Ovary (tissue), 9 donors: ENCODE data around the gene BTBD8. TPM values are rescaled to one million over a fixed set of nuclear protein-coding genes. Genes with fewer than 3 reads are reported as not detected.

Experiments used
- DNase-seq, 5 donors: peaks; one replicate each; pipeline ENCODE4 v3.0.0-alpha.2; 2019 to 2020
- H3K27ac ChIP-seq, 2 donors: fragments of 200-600 bp; one replicate each; pipeline versions ENCODE4 v1.5.1 to v1.8.0; 2019 to 2022
- H3K27me3 ChIP-seq: fragments of 200-600 bp; one replicate; pipeline ENCODE4 v1.8.0; 2022
- H3K36me3 ChIP-seq: fragments of 200-600 bp; sonication (generic); one replicate; pipeline ENCODE4 v1.5.1; 2019
- H3K4me1 ChIP-seq: one replicate; pipeline ENCODE4 v1.8.1; 2013; ENCODE audit warnings: mild to moderate bottlenecking, moderate library complexity; ENCODE audit not compliant: insufficient read depth
- H3K4me3 ChIP-seq: fragments of 200-600 bp; sonication (generic); one replicate; pipeline ENCODE4 v1.5.1; 2017
- H3K9me3 ChIP-seq, 2 donors: fragments of 200-600 bp in 1 of 2; sonication (generic) in 1 of 2; one replicate each; pipeline versions ENCODE4 v1.5.1 to v1.8.1; 2013 to 2019; ENCODE audit warnings: mild to moderate bottlenecking in 1 of 2, moderate library complexity in 1 of 2
- CTCF ChIP-seq, 3 donors: fragments of 450-650 bp in 2 of 3; fragments of 200-600 bp in 1 of 3; IDR thresholded peaks; one replicate each; pipeline versions ENCODE4 v1.5.1 to v1.8.0; 2016 to 2022; ENCODE audit warnings: antibody characterized with exemption in 3 of 3, mild to moderate bottlenecking in 1 of 3
- EP300 ChIP-seq: sonication (generic); formaldehyde crosslinking; IDR thresholded peaks from one replicate; pipeline ENCODE4 v1.6.1; 2017; ENCODE audit warnings: antibody characterized with exemption
- POLR2A ChIP-seq: fragments of 450-650 bp; IDR thresholded peaks from one replicate; pipeline ENCODE4 v1.6.1; 2017; ENCODE audit warnings: antibody characterized with exemption, mild to moderate bottlenecking, moderate library complexity
- WGBS, 3 donors: extraction: QIAGEN DNeasy Blood & Tissue Kit in 1 of 3; methylation state at CpG; one replicate each; pipeline versions ENCODE4 v1.1.5 to v1.1.7; 2013 to 2017; 5-methylcytosine and 5-hydroxymethylcytosine counted together
- intact Hi-C, 4 donors: fragments of 100-400 bp; cut with DNase I; formaldehyde crosslinking; loops; one replicate each; pipeline versions ENCODE4 v1.11.0 to v1.15.1; 2022 to 2023
- polyA plus RNA-seq, 2 donors: library from polyadenylated mRNA; stranded (reverse); fragments of 200-250 nt in 1 of 2; fragments of 350-450 nt in 1 of 2; fragmentation: Illumina TruSeq in 1 of 2; extraction: RNeasy Lipid Tissue Mini Kit (QIAGEN cat#74804) in 1 of 2; gene quantifications; one replicate each; pipeline ENCODE4 v1.2.3, GENCODE V29; 2013 to 2014
- total RNA-seq, 7 donors: library from RNA; depleted of rRNA in 2 of 7; stranded (reverse); fragments of >200 nt in 2 of 7; fragmentation: NEBNext Ultra II Directional in 3 of 7; extraction: Animal tissue kit (Norgen Biotek cat#: 25700) in 3 of 7; gene quantifications; one replicate each; pipeline versions ENCODE4 v1.1.0 to v1.2.4, GENCODE V29; 2016 to 2023
- donor health status: DM: no; HTN: no; CAD: no; lungs with moderate emphysema.
- donor health status: DM: no; HTN: no; CAD: no.
- donor health status: Bipolar disorder and iron deficiency.
- donor health status: DM: yes; HTN: yes; CAD: no.
- donor health status: DM: no; HTN: no; CAD: no.
- donor health status: DM: yes; HTN: yes; CAD: no.

BTBD8 gene
- total and polyA plus RNA-seq, 9 donors = 2.0 to 7.7 (median 4.7) TPM

GRCh38 chr1:92228401-92228800 is 148.3 kb downstream of the BTBD8 start:
- TF ChIP-seq CTCF (IDR thresholded peaks at IDR 0.05) (no peak), EP300 (no peak)
- no peaks in the 10 kb centered on the region for H3K4me1 ChIP-seq
- H3K4me3 ChIP-seq = no peak overlapping the region
- no peaks in the 10 kb centered on the region for H3K9me3 ChIP-seq
- H3K27me3 ChIP-seq = no peaks in the 10 kb centered on the region
- WGBS, 3 donors = 51 to 67% (median 53%) methylated on average over 3 of the region's 3 CpGs
- no peak overlapping the region for H3K27ac ChIP-seq
- intact Hi-C loops = no loop called here
- H3K36me3 ChIP-seq = no peaks in the 10 kb centered on the region
- DNase-seq = no peak

DNA sequence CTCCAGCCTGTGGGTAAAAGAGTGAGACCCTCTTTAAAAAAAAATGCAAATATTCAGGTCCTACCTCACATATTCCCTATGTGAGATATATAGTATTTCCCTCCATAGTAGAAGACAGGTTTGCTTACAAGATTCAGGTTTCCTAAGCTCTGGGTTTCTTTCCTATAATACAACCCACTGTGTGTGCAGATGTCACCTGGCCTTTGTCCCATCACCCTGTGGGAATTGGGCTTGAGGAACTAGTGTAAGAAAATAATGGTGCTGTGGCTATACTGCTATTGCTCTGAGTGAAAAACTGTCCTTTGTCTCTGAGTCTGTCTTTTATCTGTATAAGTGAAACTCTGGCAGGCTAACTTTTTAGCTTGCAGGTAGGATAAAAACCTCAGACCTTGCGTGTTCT is 150.6 kb downstream of the BTBD8 start:
- intact Hi-C loops = no loop called here
- 81 to 94% (median 87%) methylated on average over 1 of the region's 1 CpG for WGBS, 3 donors
- H3K27ac ChIP-seq = no peak overlapping the region
- TF ChIP-seq CTCF (IDR thresholded peaks at IDR 0.05) (no peak), EP300 (no peak), POLR2A (no peak)
- DNase-seq = no peak
- no peaks in the 10 kb centered on the region for H3K4me1 ChIP-seq
- no peaks in the 10 kb centered on the region for H3K9me3 ChIP-seq
- no peak overlapping the region for H3K4me3 ChIP-seq
- no peaks in the 10 kb centered on the region for H3K36me3 ChIP-seq
- H3K27me3 ChIP-seq = no peaks in the 10 kb centered on the region

Other genes with a start within 250 kb of the BTBD8 start
- 100 to 1,000 TPM in 6 of 7 donors, 10 to 100 TPM in 1; 92.4 to 442 (median 174) TPM for gene TGFBR3, start 194.2 kb upstream of the BTBD8 start, total RNA-seq
- gene TGFBR3, start 194.2 kb upstream of the BTBD8 start, polyA plus RNA-seq = 100 to 1,000 TPM; 102 to 142 TPM
- not detected for gene BRDT, start 130.9 kb upstream of the BTBD8 start, total RNA-seq
- gene BRDT, start 130.9 kb upstream of the BTBD8 start, polyA plus RNA-seq = under 1 TPM in 1 of 2 donors, not detected in 1; 0.17 TPM
- gene EPHX4, start 50.4 kb upstream of the BTBD8 start, total RNA-seq = under 1 TPM in 5 of 7 donors, not detected in 2; 0.18 to 0.46 (median 0.24) TPM
- under 1 TPM; 0.35 to 0.83 TPM for gene EPHX4, start 50.4 kb upstream of the BTBD8 start, polyA plus RNA-seq
- not detected for gene SETSIP, start 4.9 kb upstream of the BTBD8 start, total RNA-seq
- not detected for gene SETSIP, start 4.9 kb upstream of the BTBD8 start, polyA plus RNA-seq
- not detected for gene C1orf146, start 137.6 kb downstream of the BTBD8 start, total RNA-seq
- not detected for gene C1orf146, start 137.6 kb downstream of the BTBD8 start, polyA plus RNA-seq
- 10 to 100 TPM in 4 of 7 donors, 1 to 10 TPM in 3; 4.7 to 14.6 (median 10.5) TPM for gene GLMN, start 218.6 kb downstream of the BTBD8 start, total RNA-seq
- gene GLMN, start 218.6 kb downstream of the BTBD8 start, polyA plus RNA-seq = 1 to 10 TPM; 5.5 to 7.7 TPM
- gene RPAP2, start 218.7 kb downstream of the BTBD8 start, total RNA-seq = 10 to 100 TPM in 5 of 7 donors, 1 to 10 TPM in 2; 6.3 to 46.4 (median 38.0) TPM
- gene RPAP2, start 218.7 kb downstream of the BTBD8 start, polyA plus RNA-seq = 10 to 100 TPM; 11.3 to 14.8 TPM